ENCODE results near the gene PGS1. TPM values are rescaled to one million over a fixed set of nuclear protein-coding genes. Genes with fewer than 3 reads are reported as not detected.
A peak's percentile ranks its signal among the peaks of the same experiment; 100 is the strongest.

The PGS1 gene
- total RNA-seq, 1 experiment from 2014 or later = 57.8 TPM

GRCh38 chr17:78345172-78345571, 33.3 kb upstream of the PGS1 start:
- in situ Hi-C loops (cut with HindIII; ENCODE audit: low pct_unique_long_range_greater_than_20kb, low sequenced_read_pairs) = no loop called here

GRCh38 chr17:78345791-78346494, 32.5 kb upstream of the PGS1 start:
- no peak for DNase-seq (ENCODE audit: low read depth)
- in situ Hi-C loops (cut with HindIII; ENCODE audit: low pct_unique_long_range_greater_than_20kb, low sequenced_read_pairs) = no loop called here

More at GRCh38 chr17:78345172-78345571, 33.3 kb upstream of the PGS1 start:
- no peak for DNase-seq (ENCODE audit: low read depth)

GRCh38 chr17:78346605-78347250, 31.7 kb upstream of the PGS1 start:
- in situ Hi-C loops (cut with HindIII; ENCODE audit: low pct_unique_long_range_greater_than_20kb, low sequenced_read_pairs) = no loop called here
- DNase-seq (ENCODE audit: low read depth) = no peak

GRCh38 chr17:78347453-78347852, 31.0 kb upstream of the PGS1 start:
- DNase-seq (ENCODE audit: low read depth) = no peak
- in situ Hi-C loops (cut with HindIII; ENCODE audit: low pct_unique_long_range_greater_than_20kb, low sequenced_read_pairs) = no loop called here

GRCh38 chr17:78348055-78348770, 30.2 kb upstream of the PGS1 start:
- in situ Hi-C loops (cut with HindIII; ENCODE audit: low pct_unique_long_range_greater_than_20kb, low sequenced_read_pairs) = no loop called here
- DNase-seq (ENCODE audit: low read depth) = no peak

GRCh38 chr17:78349891-78350642, 28.4 kb upstream of the PGS1 start:
- in situ Hi-C loops (cut with HindIII; ENCODE audit: low pct_unique_long_range_greater_than_20kb, low sequenced_read_pairs) = no loop called here
- no peak for DNase-seq (ENCODE audit: low read depth)

GRCh38 chr17:78351449-78352006, 26.9 kb upstream of the PGS1 start:
- peak; percentile 86 for DNase-seq (ENCODE audit: low read depth)

GRCh38 chr17:78353834-78354233, 24.6 kb upstream of the PGS1 start:
- in situ Hi-C loops (cut with HindIII; ENCODE audit: low pct_unique_long_range_greater_than_20kb, low sequenced_read_pairs) = no loop called here
- DNase-seq (ENCODE audit: low read depth) = no peak

More at GRCh38 chr17:78351449-78352006, 26.9 kb upstream of the PGS1 start:
- in situ Hi-C loops (cut with HindIII; ENCODE audit: low pct_unique_long_range_greater_than_20kb, low sequenced_read_pairs) = no loop called here

GRCh38 chr17:78355045-78355641, 23.3 kb upstream of the PGS1 start:
- no peak for DNase-seq (ENCODE audit: low read depth)
- in situ Hi-C loops (cut with HindIII; ENCODE audit: low pct_unique_long_range_greater_than_20kb, low sequenced_read_pairs) = no loop called here

- DNase-seq (ENCODE audit: low read depth) = no peak
- in situ Hi-C loops (cut with HindIII; ENCODE audit: low pct_unique_long_range_greater_than_20kb, low sequenced_read_pairs) = no loop called here
Measured at GRCh38 chr17:78355701-78356100, 22.7 kb upstream of the PGS1 start.

- in situ Hi-C loops (cut with HindIII; ENCODE audit: low pct_unique_long_range_greater_than_20kb, low sequenced_read_pairs) = no loop called here
- peak; percentile 84 for DNase-seq (ENCODE audit: low read depth)
Measured at GRCh38 chr17:78356101-78356713, 22.2 kb upstream of the PGS1 start.

GRCh38 chr17:78357177-78357586, 21.3 kb upstream of the PGS1 start:
- in situ Hi-C loops (cut with HindIII; ENCODE audit: low pct_unique_long_range_greater_than_20kb, low sequenced_read_pairs) = no loop called here
- peak; percentile 74 for DNase-seq (ENCODE audit: low read depth)

- in situ Hi-C loops (cut with HindIII; ENCODE audit: low pct_unique_long_range_greater_than_20kb, low sequenced_read_pairs) = no loop called here
- no peak for DNase-seq (ENCODE audit: low read depth)
Measured at GRCh38 chr17:78357672-78358537, 20.5 kb upstream of the PGS1 start.

GRCh38 chr17:78358538-78359320, 19.7 kb upstream of the PGS1 start:
- no peak for DNase-seq (ENCODE audit: low read depth)
- in situ Hi-C loops (cut with HindIII; ENCODE audit: low pct_unique_long_range_greater_than_20kb, low sequenced_read_pairs) = no loop called here

- in situ Hi-C loops (cut with HindIII; ENCODE audit: low pct_unique_long_range_greater_than_20kb, low sequenced_read_pairs) = no loop called here
- DNase-seq (ENCODE audit: low read depth) = peak; percentile 36
Measured at GRCh38 chr17:78359321-78359996, 19.0 kb upstream of the PGS1 start.

GRCh38 chr17:78359997-78360370, 18.5 kb upstream of the PGS1 start, which contains the start of gene SOCS3:
Gene SOCS3, minus strand, starts transcription at chr17:78360077. Its CDS starts 982 bp downstream, at chr17:78359095.
- DNase-seq (ENCODE audit: low read depth) = peak; percentile 97
- in situ Hi-C loops (cut with HindIII; ENCODE audit: low pct_unique_long_range_greater_than_20kb, low sequenced_read_pairs) = no loop called here

Measured in Caki2 (cell line).